Activated CD8-positive, alpha-beta memory T cell treated with anti-CD3 and anti-CD28 coated beads, Interleukin-2, amount 50 U/mL, for 24 hours (primary cell): ENCODE data around the gene TTC7B.

Experiments used
- DNase-seq: peaks from one replicate; pipeline ENCODE4 v3.0.0-alpha.2; 2020; ENCODE audit errors: extremely low read depth

Gene TTC7B

GRCh38 chr14:90599748-90600507 is 216.3 kb downstream of the TTC7B start:
- no peak for DNase-seq

- no peak for DNase-seq
These were observed 216.9 kb downstream of the TTC7B start for GRCh38 chr14:90599339-90599738.

GRCh38 chr14:90597961-90598360 is 218.3 kb downstream of the TTC7B start:
- no peak for DNase-seq

- DNase-seq = no peak
These were observed 219.5 kb downstream of the TTC7B start for GRCh38 chr14:90596733-90597132.

GRCh38 chr14:90593254-90594040 is 222.8 kb downstream of the TTC7B start:
- DNase-seq = no peak

- DNase-seq = no peak
These were observed 223.6 kb downstream of the TTC7B start for GRCh38 chr14:90592655-90593054.

GRCh38 chr14:90587918-90588317 is 228.3 kb downstream of the TTC7B start:
- DNase-seq = no peak

GRCh38 chr14:90587252-90587910 is 228.8 kb downstream of the TTC7B start:
- DNase-seq = no peak

- DNase-seq = no peak
These were observed 231.1 kb downstream of the TTC7B start for GRCh38 chr14:90585106-90585505.

GRCh38 chr14:90583916-90584605 is 232.2 kb downstream of the TTC7B start:
- no peak for DNase-seq

- DNase-seq = no peak
These were observed 232.8 kb downstream of the TTC7B start for GRCh38 chr14:90583427-90583826.

GRCh38 chr14:90582166-90582565 is 234.1 kb downstream of the TTC7B start:
- DNase-seq = no peak

GRCh38 chr14:90581745-90582144 is 234.5 kb downstream of the TTC7B start:
- DNase-seq = no peak

- no peak for DNase-seq
These were observed 235.6 kb downstream of the TTC7B start for GRCh38 chr14:90580377-90581335.

- no peak for DNase-seq
These were observed 236.4 kb downstream of the TTC7B start for GRCh38 chr14:90579816-90580215.

GRCh38 chr14:90579088-90579487 is 237.1 kb downstream of the TTC7B start:
- DNase-seq = no peak

- no peak for DNase-seq
These were observed 237.8 kb downstream of the TTC7B start for GRCh38 chr14:90578283-90578985.

- no peak for DNase-seq
These were observed 238.5 kb downstream of the TTC7B start for GRCh38 chr14:90577661-90578282.

GRCh38 chr14:90576981-90577660 is 239.1 kb downstream of the TTC7B start:
- no peak for DNase-seq
